Central memory CD8-positive, alpha-beta T cell (primary cell): ENCODE measurements around the gene GNA15.
"Not testable (repeated sequence)": the region's sequence is repeated elsewhere in the genome, so short reads cannot be mapped to it uniquely, and the experiment has no call there.

Experiments
- ATAC-seq: fragments of 150-1000 bp; cut with Tn5 transposase; replicated peaks from 2 replicates; pipeline ENCODE4 v1.10.0; 2022; ENCODE audit warnings: mild to moderate bottlenecking, moderate FRiP score, moderate number of reproducible peaks; ENCODE audit not compliant: poor library complexity, severe bottlenecking; ENCODE audit errors: extremely low read depth
- DNase-seq, 2 donors: peaks; one replicate each; pipeline ENCODE4 v3.0.0; 2021; ENCODE audit warnings: low spot score in 2 of 2
- H3K27ac Mint-ChIP-seq: one replicate; pipeline ENCODE4 v1.8.0; 2022; ENCODE audit warnings: low read depth, mild to moderate bottlenecking, moderate library complexity, mixed read lengths
- H3K27me3 Mint-ChIP-seq: one replicate; pipeline ENCODE4 v1.8.0; 2022; ENCODE audit warnings: mixed read lengths
- H3K36me3 Mint-ChIP-seq: one replicate; pipeline ENCODE4 v1.8.0; 2022; ENCODE audit warnings: mild to moderate bottlenecking, moderate library complexity, mixed read lengths; ENCODE audit not compliant: insufficient read depth
- H3K4me1 Mint-ChIP-seq: one replicate; pipeline ENCODE4 v1.8.0; 2022; ENCODE audit warnings: mixed read lengths
- H3K4me3 Mint-ChIP-seq: one replicate; pipeline ENCODE4 v1.8.0; 2022; ENCODE audit warnings: mild to moderate bottlenecking, moderate library complexity, mixed read lengths
- H3K9me3 Mint-ChIP-seq: one replicate; pipeline ENCODE4 v1.8.0; 2022; ENCODE audit warnings: mixed read lengths

GNA15 gene

GRCh38 chr19:3202346-3202745 is 66.5 kb downstream of the GNA15 start:
- Mint-ChIP-seq H3K9me3 (no peaks in the 10 kb centered on the region), H3K27me3 (no peaks in the 10 kb centered on the region), H3K27ac (no peak overlapping the region), H3K4me3 (no peak overlapping the region), H3K36me3 (peaks cover 8% of the 10 kb centered on the region), H3K4me1 (no peaks in the 10 kb centered on the region)
- ATAC-seq, result no peak
- DNase-seq, result no peak

GRCh38 chr19:3202895-3203294 is 67.1 kb downstream of the GNA15 start:
- not testable (repeated sequence) for H3K36me3 Mint-ChIP-seq, ATAC-seq, H3K27me3 Mint-ChIP-seq, H3K4me3 Mint-ChIP-seq, H3K4me1 Mint-ChIP-seq, DNase-seq, H3K9me3 Mint-ChIP-seq, H3K27ac Mint-ChIP-seq

GRCh38 chr19:3203805-3204645 is 68.2 kb downstream of the GNA15 start:
- Mint-ChIP-seq H3K4me3 (no peak overlapping the region), H3K27me3 (no peaks in the 10 kb centered on the region), H3K9me3 (no peaks in the 10 kb centered on the region), H3K27ac (no peak overlapping the region), H3K36me3 (peaks cover 8% of the 10 kb centered on the region), H3K4me1 (no peaks in the 10 kb centered on the region)
- DNase-seq, result no peak
- no peak for ATAC-seq

GRCh38 chr19:3204646-3205275 is 68.9 kb downstream of the GNA15 start:
- no peaks in the 10 kb centered on the region for H3K4me1 Mint-ChIP-seq
- DNase-seq, result no peak
- H3K9me3 Mint-ChIP-seq, result no peaks in the 10 kb centered on the region
- no peak overlapping the region for H3K27ac Mint-ChIP-seq
- peaks cover 8% of the 10 kb centered on the region for H3K36me3 Mint-ChIP-seq
- ATAC-seq, result no peak
- H3K27me3 Mint-ChIP-seq, result no peaks in the 10 kb centered on the region
- H3K4me3 Mint-ChIP-seq, result no peak overlapping the region

- no peak overlapping the region for H3K4me3 Mint-ChIP-seq
- H3K27me3 Mint-ChIP-seq, result no peaks in the 10 kb centered on the region
- no peak overlapping the region for H3K27ac Mint-ChIP-seq
- DNase-seq (no peak), ATAC-seq (no peak)
- peaks cover 3% of the 10 kb centered on the region for H3K36me3 Mint-ChIP-seq
- no peaks in the 10 kb centered on the region for H3K9me3 Mint-ChIP-seq
- peaks cover 10% of the 10 kb centered on the region for H3K4me1 Mint-ChIP-seq
Measured at GRCh38 chr19:3206216-3206953, 70.6 kb downstream of the GNA15 start.

- Mint-ChIP-seq H3K4me3 (no peak overlapping the region), H3K36me3 (peaks cover 1% of the 10 kb centered on the region), H3K27ac (no peak overlapping the region), H3K9me3 (no peaks in the 10 kb centered on the region), H3K4me1 (peaks cover 10% of the 10 kb centered on the region), H3K27me3 (no peaks in the 10 kb centered on the region)
- ATAC-seq, result no peak
- DNase-seq, result no peak
Measured at GRCh38 chr19:3207461-3208242, 71.8 kb downstream of the GNA15 start.

GRCh38 chr19:3208317-3209207 is 72.7 kb downstream of the GNA15 start:
- H3K4me1 Mint-ChIP-seq, result peaks cover 10% of the 10 kb centered on the region
- H3K36me3 Mint-ChIP-seq, result peaks cover 1% of the 10 kb centered on the region
- H3K27ac Mint-ChIP-seq, result no peak overlapping the region

GRCh38 chr19:3210347-3211017 is 74.6 kb downstream of the GNA15 start:
- peaks cover 10% of the 10 kb centered on the region for H3K4me1 Mint-ChIP-seq
- H3K27me3 Mint-ChIP-seq, result no peaks in the 10 kb centered on the region
- ATAC-seq, result peak; percentile 72
- peak; percentile 51 to 59 for DNase-seq
- H3K27ac Mint-ChIP-seq, result no peak overlapping the region
- H3K36me3 Mint-ChIP-seq, result no peaks in the 10 kb centered on the region
- no peak overlapping the region for H3K4me3 Mint-ChIP-seq
- H3K9me3 Mint-ChIP-seq, result no peaks in the 10 kb centered on the region

More at GRCh38 chr19:3208317-3209207, 72.7 kb downstream of the GNA15 start:
- no peak overlapping the region for H3K4me3 Mint-ChIP-seq
- H3K27me3 Mint-ChIP-seq, result no peaks in the 10 kb centered on the region
- H3K9me3 Mint-ChIP-seq, result no peaks in the 10 kb centered on the region
- no peak for ATAC-seq
- no peak for DNase-seq

GRCh38 chr19:3211191-3211590 is 75.4 kb downstream of the GNA15 start:
- no peak overlapping the region for H3K27ac Mint-ChIP-seq

GRCh38 chr19:3213159-3213558 is 77.3 kb downstream of the GNA15 start:
- Mint-ChIP-seq H3K36me3 (peaks cover 5% of the 10 kb centered on the region), H3K4me3 (no peak overlapping the region), H3K27me3 (no peaks in the 10 kb centered on the region), H3K27ac (peak overlapping the region; percentile 49), H3K9me3 (no peaks in the 10 kb centered on the region), H3K4me1 (peaks cover 10% of the 10 kb centered on the region)
- DNase-seq, result no peak
- no peak for ATAC-seq

More at GRCh38 chr19:3211191-3211590, 75.4 kb downstream of the GNA15 start:
- Mint-ChIP-seq H3K4me1 (peaks cover 10% of the 10 kb centered on the region), H3K4me3 (no peak overlapping the region), H3K27me3 (no peaks in the 10 kb centered on the region), H3K9me3 (no peaks in the 10 kb centered on the region), H3K36me3 (no peaks in the 10 kb centered on the region)
- DNase-seq (no peak), ATAC-seq (no peak)
